ENCODE measurements around the gene NCKIPSD.

- TF ChIP-seq CTCF (IDR thresholded peaks at IDR 0.05 in 4 of 5, conservative IDR thresholded peaks at IDR 0.05 in 1 of 5) (no peak), POLR2A (IDR thresholded peaks at IDR 0.05) (no peak)
These were observed 30.7 kb downstream of the NCKIPSD start for GRCh38 chr3:48655063-48655462.
